Hair follicle dermal papilla cell (primary cell): ENCODE data around the gene FH. TPM values are rescaled to one million over a fixed set of nuclear protein-coding genes. Genes with fewer than 3 reads are reported as not detected.

ENCODE experiments used
- total RNA-seq: library from RNA; depleted of rRNA; stranded (reverse); fragments of >200 nt; gene quantifications from 2 replicates; pipeline ENCODE4 v1.2.3, GENCODE V29; 2012

Gene FH
- 71.7 and 74.7 TPM in 2 replicates for total RNA-seq

GRCh38 chr1:241519308-241520079 lies at the start of gene FH:
Gene FH, minus strand, starts transcription at chr1:241519755. Its CDS starts 33 bp downstream, at chr1:241519722.

DNA sequence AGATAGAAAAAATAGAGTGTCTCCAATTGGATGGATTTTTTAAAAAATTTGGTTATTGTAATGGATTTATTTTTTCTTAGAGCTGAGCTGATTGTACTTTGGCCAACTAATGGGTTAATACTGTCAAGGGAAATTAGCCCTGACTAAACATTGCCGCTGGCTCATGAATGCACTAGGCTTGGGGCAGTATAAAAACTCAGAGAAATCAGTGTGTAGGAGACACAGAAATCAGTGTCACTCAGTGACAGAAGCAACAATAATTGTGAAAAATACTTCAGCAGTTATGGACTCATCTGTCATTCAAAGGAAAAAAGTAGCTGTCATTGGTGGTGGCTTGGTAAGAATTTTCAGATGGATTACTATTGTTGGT lies 12.6 kb upstream of the FH start, which contains the start of gene KMO:
Gene KMO, plus strand, starts transcription at position 217 of the 370 bp plus-strand sequence. Its CDS starts 67 bp downstream, at position 284.

Other genes with a start within 250 kb of the FH start
- gene RGS7, start 162.6 kb downstream of the FH start, total RNA-seq, result 1.3 and 2.8 TPM in 2 replicates
- gene KMO, start 12.6 kb upstream of the FH start, total RNA-seq, result under 0.01 and 0.49 TPM in 2 replicates
- gene CHML, start 120.6 kb upstream of the FH start, total RNA-seq, result 16.8 and 19.1 TPM in 2 replicates
- gene OPN3, start 120.6 kb upstream of the FH start, total RNA-seq, result 14.3 and 14.6 TPM in 2 replicates
- gene WDR64, start 132.5 kb upstream of the FH start, total RNA-seq, result under 0.01 TPM in 1 of 2 replicates, not detected in the other